Caco-2 (cell line): Measurements from ENCODE around the gene FAM120AOS. TPM values are rescaled to one million over a fixed set of nuclear protein-coding genes. Genes with fewer than 3 reads are reported as not detected.

Source experiments
- Bru-seq: library from RNA; stranded (reverse); fragments of 400-500 nt; gene quantifications from one replicate; lab custom pipeline; 2021; lab: Mats Ljungman, UMichigan
- BruChase-seq, 2 experiments: library from RNA; stranded (reverse); fragments of 400-500 nt; gene quantifications; one replicate each; lab custom pipeline; 2021; lab: Mats Ljungman, UMichigan
- BruUV-seq: library from RNA; stranded (reverse); fragments of 400-500 nt; replicated peaks from 2 replicates; lab custom pipeline; 2021; lab: Mats Ljungman, UMichigan
- CTCF ChIA-PET: fragments of 300-600 bp; sonication (Branson Sonifier 250); formaldehyde crosslinking; loops from one replicate; lab custom pipeline; 2022; ENCODE audit warnings: antibody characterized with exemption; lab: Charles Lee
- POLR2A ChIA-PET: fragments of 300-600 bp; sonication (Branson Sonifier 250); formaldehyde crosslinking; loops from one replicate; lab custom pipeline; 2022; ENCODE audit warnings: antibody characterized with exemption; lab: Charles Lee
- DNase-seq, 2 experiments: peaks; one replicate each; pipeline versions ENCODE4 v3.0.0 to v3.0.0-alpha.2; 2020 to 2022
- H3K27me3 ChIP-seq: replicated peaks from 2 replicates; pipeline ENCODE4 v1.6.0; 2011; ENCODE audit warnings: low read length; ENCODE audit not compliant: control insufficient read depth, insufficient read depth
- H3K36me3 ChIP-seq: 2 replicates; pipeline ENCODE4 v1.5.1; 2011; ENCODE audit warnings: low read length; ENCODE audit not compliant: control insufficient read depth, insufficient read depth
- H3K4me1 ChIP-seq: fragments of 250-450 bp; sonication (Bioruptor Pico); 2 replicates; pipeline ENCODE4 v1.5.1; 2020; ENCODE audit warnings: mild to moderate bottlenecking
- H3K4me3 ChIP-seq: 2 replicates; pipeline ENCODE4 v1.5.1; 2011; ENCODE audit warnings: low read depth, mild to moderate bottlenecking, control low read depth, low read length
- H3K9me3 ChIP-seq: fragments of 250-450 bp; sonication (Bioruptor Pico); 2 replicates; pipeline ENCODE4 v1.5.1; 2020; ENCODE audit warnings: mild to moderate bottlenecking, moderate library complexity
- H3K27ac Mint-ChIP-seq: one replicate; pipeline ENCODE4 v1.8.0; 2022; ENCODE audit warnings: mixed read lengths; ENCODE audit not compliant: unreplicated experiment
- H3K27me3 Mint-ChIP-seq: one replicate; pipeline ENCODE4 v1.8.0; 2022; ENCODE audit warnings: mixed read lengths; ENCODE audit not compliant: insufficient read depth, unreplicated experiment
- H3K36me3 Mint-ChIP-seq: one replicate; pipeline ENCODE4 v1.8.0; 2022; ENCODE audit warnings: mild to moderate bottlenecking, mixed read lengths; ENCODE audit not compliant: insufficient read depth, unreplicated experiment
- H3K4me1 Mint-ChIP-seq: one replicate; pipeline ENCODE4 v1.8.0; 2022; ENCODE audit warnings: low read depth, mixed read lengths; ENCODE audit not compliant: unreplicated experiment
- H3K4me3 Mint-ChIP-seq: one replicate; pipeline ENCODE4 v1.8.0; 2022; ENCODE audit warnings: mild to moderate bottlenecking, moderate library complexity, mixed read lengths; ENCODE audit not compliant: unreplicated experiment
- H3K9me3 Mint-ChIP-seq: one replicate; pipeline ENCODE4 v1.8.0; 2022; ENCODE audit warnings: mixed read lengths; ENCODE audit not compliant: unreplicated experiment
- intact Hi-C: fragments of 100-400 bp; cut with micrococcal nuclease; formaldehyde crosslinking; loops from one replicate; pipeline ENCODE4 v1.10.0; 2022; ENCODE audit not compliant: unreplicated experiment
- long read RNA-seq: library from polyadenylated mRNA; stranded (forward); transcript quantifications from one replicate; pipeline ENCODE4 v2.0.0, GENCODE V29; 2022
- total RNA-seq: library from RNA; stranded (reverse); gene quantifications from 2 replicates; pipeline ENCODE4 v1.2.3, GENCODE V29; 2022
- TF ChIP-seq, protein P1 (sequence below), 2 experiments: fragments of 200-600 bp in 1 of 2; IDR thresholded peaks; 1 replicate in 1 of 2; 2 replicates in 1 of 2; pipeline versions ENCODE4 v1.5.1 to v1.8.0; 2011 to 2022; ENCODE audit warnings: antibody characterized with exemption in 1 of 2, control low read depth in 1 of 2, inconsistent platforms in 1 of 2, low read depth in 1 of 2, low read length in 1 of 2, mild to moderate bottlenecking in 1 of 2, moderate library complexity in 1 of 2; ENCODE audit not compliant: insufficient read depth in 1 of 2, severe bottlenecking in 1 of 2, unreplicated experiment in 1 of 2

Gene FAM120AOS
- total RNA-seq = 30.1 and 36.0 TPM in 2 replicates
- Bru-seq, nascent RNA = percentile 73 among the genes with signal in this experiment
- percentile 79 among the genes with signal in this experiment for BruChase-seq, experiment 1, labeled RNA remaining after a 2-hour chase
- percentile 87 among the genes with signal in this experiment for BruChase-seq, experiment 2, labeled RNA remaining after a 6-hour chase
- long read RNA-seq, full-length matches to known transcripts = 74 of 89 reads
- long read RNA-seq, partial matches to known transcripts = 3 of 89 reads
- long read RNA-seq, other reads (novel, unspliced or antisense) = 12 of 89 reads

DNA sequence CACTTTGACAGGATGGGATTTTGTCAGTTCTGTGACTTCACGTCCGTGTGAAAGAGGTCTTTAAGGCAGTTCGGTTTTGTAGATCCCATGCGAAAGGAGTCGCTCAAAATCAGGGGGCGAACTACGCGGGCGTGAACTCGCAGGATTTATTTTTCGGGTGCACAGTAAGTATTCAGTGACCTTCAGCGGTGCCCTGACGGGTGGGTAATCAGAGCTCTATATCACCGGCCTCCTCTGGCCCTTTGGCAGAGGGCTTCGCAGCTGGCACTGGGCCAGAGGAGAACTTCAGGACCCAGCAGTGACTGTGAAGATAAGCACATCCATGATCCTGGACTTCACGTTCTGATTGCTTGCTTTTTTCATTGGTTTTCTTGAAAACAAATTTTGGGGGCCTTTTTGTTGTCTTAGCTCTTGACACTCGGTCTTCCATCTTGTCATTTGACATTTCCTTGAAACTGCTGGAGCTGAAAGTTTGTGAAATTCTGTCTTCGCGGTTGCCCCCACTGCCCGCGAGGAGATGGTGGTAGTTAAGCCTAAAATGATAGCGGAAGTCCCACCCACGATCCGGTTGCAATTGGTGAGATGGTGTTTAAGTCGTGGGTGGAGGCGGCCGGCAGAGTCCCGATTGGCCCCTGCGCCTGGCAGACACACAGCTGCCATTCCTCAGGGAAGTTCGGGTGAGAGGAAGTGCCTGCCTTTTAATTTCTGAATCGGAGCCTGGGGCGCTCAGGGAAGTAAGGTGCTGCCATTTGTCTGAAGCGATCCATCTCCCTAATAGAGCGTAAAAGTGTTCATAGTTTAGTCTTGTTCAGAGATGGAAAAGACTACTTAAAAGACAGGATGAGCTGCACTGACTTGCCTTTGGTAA lies at the start of gene FAM120AOS:
Gene FAM120AOS, minus strand, starts transcription at position 535 of the 868 bp plus-strand sequence. CDS start 872 bp downstream, outside the sequence.
- H3K27me3 ChIP-seq = no peaks in the 10 kb centered on the region
- Mint-ChIP-seq H3K27me3 (no peaks in the 10 kb centered on the region), H3K9me3 (no peaks in the 10 kb centered on the region), H3K36me3 (peaks cover 31% of the 10 kb centered on the region), H3K4me3 (peak within 1 kb of the TSS; percentile 93), H3K4me1 (peaks cover 5% of the 10 kb centered on the region), H3K27ac (peak within 1 kb of the TSS; percentile 78)
- ChIA-PET POLR2A (no interaction called here), CTCF (no interaction called here)
- intact Hi-C loops = loop anchor here (5.0 kb wide), 1 partner anchor 141 kb away; no protein-coding TSS in a partner anchor
- H3K9me3 ChIP-seq = no peaks in the 10 kb centered on the region
- H3K4me1 ChIP-seq = 0 out of 2 replicates have a peak, but pooled peaks cover 11% of the 10 kb centered on the region
- DNase-seq = peak; percentile 82 to 87
- H3K4me3 ChIP-seq = peak within 1 kb of the TSS; percentile 86
- H3K36me3 ChIP-seq = no peaks in the 10 kb centered on the region
- TF ChIP-seq, protein P1, sequence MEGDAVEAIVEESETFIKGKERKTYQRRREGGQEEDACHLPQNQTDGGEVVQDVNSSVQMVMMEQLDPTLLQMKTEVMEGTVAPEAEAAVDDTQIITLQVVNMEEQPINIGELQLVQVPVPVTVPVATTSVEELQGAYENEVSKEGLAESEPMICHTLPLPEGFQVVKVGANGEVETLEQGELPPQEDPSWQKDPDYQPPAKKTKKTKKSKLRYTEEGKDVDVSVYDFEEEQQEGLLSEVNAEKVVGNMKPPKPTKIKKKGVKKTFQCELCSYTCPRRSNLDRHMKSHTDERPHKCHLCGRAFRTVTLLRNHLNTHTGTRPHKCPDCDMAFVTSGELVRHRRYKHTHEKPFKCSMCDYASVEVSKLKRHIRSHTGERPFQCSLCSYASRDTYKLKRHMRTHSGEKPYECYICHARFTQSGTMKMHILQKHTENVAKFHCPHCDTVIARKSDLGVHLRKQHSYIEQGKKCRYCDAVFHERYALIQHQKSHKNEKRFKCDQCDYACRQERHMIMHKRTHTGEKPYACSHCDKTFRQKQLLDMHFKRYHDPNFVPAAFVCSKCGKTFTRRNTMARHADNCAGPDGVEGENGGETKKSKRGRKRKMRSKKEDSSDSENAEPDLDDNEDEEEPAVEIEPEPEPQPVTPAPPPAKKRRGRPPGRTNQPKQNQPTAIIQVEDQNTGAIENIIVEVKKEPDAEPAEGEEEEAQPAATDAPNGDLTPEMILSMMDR (IDR thresholded peaks at IDR 0.05; ENCODE audit: insufficient read depth in 1 of 2, low read depth in 1 of 2, low read length in 1 of 2, severe bottlenecking in 1 of 2, unreplicated experiment in 1 of 2) = no peak
- TSS peak; percentile 36 for BruUV-seq

DNA sequence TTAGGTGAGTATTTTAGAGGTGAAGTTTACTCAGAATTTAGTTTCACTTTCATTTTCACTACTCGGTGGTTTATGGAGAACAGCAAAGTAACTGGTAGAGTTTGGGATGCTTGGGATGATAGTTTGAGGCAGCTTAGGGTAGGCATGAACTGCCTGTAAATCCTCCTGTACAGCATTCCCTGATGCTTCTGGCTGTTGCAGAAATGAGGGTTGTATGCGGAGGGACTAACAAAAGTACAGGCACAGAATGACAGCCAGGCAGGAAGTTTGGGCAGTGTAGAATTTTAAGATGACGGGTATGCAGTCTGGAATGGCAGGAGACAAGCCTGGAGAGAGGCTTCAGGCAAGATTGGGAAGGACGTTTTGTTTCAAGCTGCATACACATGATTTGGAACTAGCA lies 48.0 kb upstream of the FAM120AOS start:
- POLR2A ChIA-PET = no interaction called here
- no peak overlapping the region for H3K4me3 Mint-ChIP-seq

More for the DNA sequence above, 48.0 kb upstream of the FAM120AOS start:
- Histone ChIP-seq H3K9me3 (no peaks in the 10 kb centered on the region), H3K27me3 (no peaks in the 10 kb centered on the region), H3K4me3 (no peak overlapping the region), H3K4me1 (no peaks in the 10 kb centered on the region), H3K36me3 (no peaks in the 10 kb centered on the region; the same call in 1 of the 2 replicates)
- H3K9me3 Mint-ChIP-seq = no peaks in the 10 kb centered on the region
- CTCF ChIA-PET = no interaction called here
- TF ChIP-seq, protein P1 (IDR thresholded peaks at IDR 0.05; ENCODE audit: insufficient read depth in 1 of 2, low read depth in 1 of 2, low read length in 1 of 2, severe bottlenecking in 1 of 2, unreplicated experiment in 1 of 2) = no peak
- H3K4me1 Mint-ChIP-seq = peaks cover 13% of the 10 kb centered on the region
- H3K36me3 Mint-ChIP-seq = peaks cover 50% of the 10 kb centered on the region
- no peak overlapping the region for H3K27ac Mint-ChIP-seq
- no peaks in the 10 kb centered on the region for H3K27me3 Mint-ChIP-seq
- intact Hi-C loops = no loop called here
- no peak for DNase-seq
- no TSS peak for BruUV-seq
